ENCODE results near the gene CAPZB. TPM values are rescaled to one million over a fixed set of nuclear protein-coding genes. Genes with fewer than 3 reads are reported as not detected.

The CAPZB gene
- total and polyA plus RNA-seq, 2 donors (not counting 3 experiments of a cell fraction or from before 2014, with no cell fraction given): 196 to 347 TPM

DNA sequence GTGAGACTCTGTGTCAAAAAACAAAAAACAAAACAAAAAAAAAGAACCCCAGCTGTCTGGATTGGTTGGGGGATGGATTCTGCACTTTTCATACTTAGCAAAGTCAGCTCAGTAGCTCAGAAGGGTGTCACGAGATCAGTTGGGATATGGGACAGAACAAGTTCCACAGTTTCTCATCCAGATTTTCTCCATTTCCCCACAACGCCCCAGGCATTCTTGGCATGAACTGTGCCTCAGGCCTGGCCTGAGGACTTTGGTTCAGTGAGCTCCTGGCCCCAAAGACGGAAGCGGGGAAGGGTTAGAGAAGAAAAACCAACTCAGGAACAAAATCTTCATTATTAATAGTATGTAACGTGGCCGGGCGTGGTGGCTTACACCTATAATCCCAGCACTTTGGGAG, 175.3 kb downstream of the CAPZB start:
- TF ChIP-seq GATA2 (IDR thresholded peaks at IDR 0.05; ENCODE audit: insufficient read depth, insufficient read length, low read depth, low read length) (no peak), MYC (IDR thresholded peaks at IDR 0.05; ENCODE audit: low read depth, low read length) (no peak), POLR2AphosphoS5 (IDR thresholded peaks at IDR 0.05; ENCODE audit: insufficient read depth, low read depth, low read length) (no peak), POLR2A (IDR thresholded peaks at IDR 0.05; ENCODE audit: low read depth, low read length) (no peak), FOS (IDR thresholded peaks at IDR 0.05; ENCODE audit: borderline replicate concordance, insufficient read depth, low read length) (no peak), JUN (IDR thresholded peaks at IDR 0.05; ENCODE audit: borderline replicate concordance, insufficient read depth, insufficient read length, low read depth) (no peak), EZH2 (IDR thresholded peaks at IDR 0.05; ENCODE audit: borderline replicate concordance, low read depth, low read length, severe bottlenecking) (no peak), MAX (IDR thresholded peaks at IDR 0.05; ENCODE audit: insufficient read depth, insufficient read length) (no peak)
- TF ChIP-seq, protein P1, sequence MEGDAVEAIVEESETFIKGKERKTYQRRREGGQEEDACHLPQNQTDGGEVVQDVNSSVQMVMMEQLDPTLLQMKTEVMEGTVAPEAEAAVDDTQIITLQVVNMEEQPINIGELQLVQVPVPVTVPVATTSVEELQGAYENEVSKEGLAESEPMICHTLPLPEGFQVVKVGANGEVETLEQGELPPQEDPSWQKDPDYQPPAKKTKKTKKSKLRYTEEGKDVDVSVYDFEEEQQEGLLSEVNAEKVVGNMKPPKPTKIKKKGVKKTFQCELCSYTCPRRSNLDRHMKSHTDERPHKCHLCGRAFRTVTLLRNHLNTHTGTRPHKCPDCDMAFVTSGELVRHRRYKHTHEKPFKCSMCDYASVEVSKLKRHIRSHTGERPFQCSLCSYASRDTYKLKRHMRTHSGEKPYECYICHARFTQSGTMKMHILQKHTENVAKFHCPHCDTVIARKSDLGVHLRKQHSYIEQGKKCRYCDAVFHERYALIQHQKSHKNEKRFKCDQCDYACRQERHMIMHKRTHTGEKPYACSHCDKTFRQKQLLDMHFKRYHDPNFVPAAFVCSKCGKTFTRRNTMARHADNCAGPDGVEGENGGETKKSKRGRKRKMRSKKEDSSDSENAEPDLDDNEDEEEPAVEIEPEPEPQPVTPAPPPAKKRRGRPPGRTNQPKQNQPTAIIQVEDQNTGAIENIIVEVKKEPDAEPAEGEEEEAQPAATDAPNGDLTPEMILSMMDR (IDR thresholded peaks at IDR 0.05; ENCODE audit: extremely low read depth in 1 of 2, insufficient read depth in 1 of 2, low read depth in 1 of 2, low read length in 2 of 2): no peak
- H3K79me2 ChIP-seq (ENCODE audit: control insufficient read depth, insufficient read depth, low read length): peaks cover 12% of the 10 kb centered on the region
- H3K9ac ChIP-seq (replicated peaks; ENCODE audit: extremely low read depth, insufficient read depth, low read length): no peak overlapping the region
- FAIRE-seq (no peak), DNase-seq (ENCODE audit: low read depth, low spot score) (no peak)
- ChIA-PET CTCF (interaction anchor here (0.7 kb wide), 1 partner anchor 344 kb away, joined by 3 read pairs; no protein-coding TSS in a partner anchor), POLR2A (no interaction called here)
- no peak overlapping the region for H2AFZ ChIP-seq (ENCODE audit: low read depth, low read length)
- H3K27ac ChIP-seq (ENCODE audit: insufficient read depth, low read depth, low read length): no peak overlapping the region
- H3K4me1 ChIP-seq (ENCODE audit: control insufficient read depth, extremely low read depth, insufficient read depth, low read length): peaks cover 14% of the 10 kb centered on the region
- no TSS peak for BruUV-seq (replicated peaks)
- dilution Hi-C loops (cut with MboI; ENCODE audit: extremely low pct_ligation_motif_present, low sequenced_read_pairs) (no loop called here), intact Hi-C loops (cut with micrococcal nuclease) (loop anchor here (5.0 kb wide), 1 partner anchor 1177 kb away; the partner anchor contains the start of gene CAMK2N1)
- no peak overlapping the region for H3K4me3 ChIP-seq (replicated peaks in 1 of 3; ENCODE audit: insufficient read depth in 1 of 3, low read depth in 1 of 3, low read length in 3 of 3)
- no peaks in the 10 kb centered on the region for H3K9me3 ChIP-seq (replicated peaks; ENCODE audit: control insufficient read depth, insufficient read depth, low read length)
- H4K20me1 ChIP-seq (replicated peaks; ENCODE audit: control insufficient read depth, extremely low read depth, insufficient read depth, low read length): no peaks in the 10 kb centered on the region
- H3K4me2 ChIP-seq (ENCODE audit: insufficient read depth, low read length): no peak overlapping the region
- H3K27me3 ChIP-seq (ENCODE audit: control insufficient read depth in 2 of 2, insufficient read depth in 2 of 2, low read length in 2 of 2): no peaks in the 10 kb centered on the region
- no peaks in the 10 kb centered on the region for H3K9me1 ChIP-seq (replicated peaks; ENCODE audit: control insufficient read depth, extremely low read depth, insufficient read depth, low read length)
- H3K36me3 ChIP-seq (ENCODE audit: control insufficient read depth in 2 of 2, extremely low read depth in 1 of 2, insufficient read depth in 2 of 2, low read length in 2 of 2): peaks cover 4 to 14% of the 10 kb centered on the region in 2 experiments
